Measurements from ENCODE around the gene LRG1. TPM values are rescaled to one million over a fixed set of nuclear protein-coding genes. Genes with fewer than 3 reads are reported as not detected.

The LRG1 gene
- total and polyA plus RNA-seq, 2 experiments from 2014 or later, result 0.21 to 0.45 TPM

DNA sequence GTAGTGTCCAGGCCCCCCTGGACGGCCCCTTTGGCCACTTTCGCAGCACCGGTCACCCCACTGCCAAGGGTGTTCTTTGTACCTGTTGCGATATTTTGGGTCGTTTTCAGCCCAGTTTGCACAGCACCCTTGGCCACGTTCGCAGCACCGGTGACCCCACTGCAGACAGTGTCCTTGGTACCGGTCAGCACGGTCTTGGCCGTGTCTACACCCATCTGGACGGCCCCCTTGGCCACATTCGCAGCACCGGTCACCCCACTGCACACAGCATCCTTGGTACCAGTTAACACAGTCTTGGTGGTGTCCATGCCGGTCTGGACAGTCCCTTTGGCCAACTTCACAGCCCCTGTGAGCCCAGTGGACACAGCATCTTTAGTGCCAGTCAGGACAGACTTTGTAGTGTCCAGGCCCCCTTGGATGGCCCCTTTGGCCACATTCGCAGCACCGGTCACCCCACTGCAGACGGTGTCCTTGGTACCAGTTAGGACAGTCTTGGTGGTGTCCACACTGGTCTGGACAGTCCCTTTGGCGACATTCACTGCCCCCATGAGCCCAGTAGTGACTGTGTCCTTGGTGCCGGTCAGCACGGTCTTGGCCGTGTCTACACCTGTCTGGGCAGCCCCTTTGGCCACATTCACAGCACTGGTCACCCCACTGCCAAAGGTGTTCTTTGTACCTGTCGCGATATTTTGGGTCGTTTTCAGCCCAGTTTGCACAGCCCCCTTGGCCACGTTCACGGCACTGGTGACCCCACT, 28.4 kb downstream of the LRG1 start (continued):
- no peak for TF ChIP-seq ETS1 (IDR thresholded peaks at IDR 0.05)
- TF ChIP-seq POLR2AphosphoS5 (IDR thresholded peaks at IDR 0.05; ENCODE audit: low read depth), result no peak

DNA sequence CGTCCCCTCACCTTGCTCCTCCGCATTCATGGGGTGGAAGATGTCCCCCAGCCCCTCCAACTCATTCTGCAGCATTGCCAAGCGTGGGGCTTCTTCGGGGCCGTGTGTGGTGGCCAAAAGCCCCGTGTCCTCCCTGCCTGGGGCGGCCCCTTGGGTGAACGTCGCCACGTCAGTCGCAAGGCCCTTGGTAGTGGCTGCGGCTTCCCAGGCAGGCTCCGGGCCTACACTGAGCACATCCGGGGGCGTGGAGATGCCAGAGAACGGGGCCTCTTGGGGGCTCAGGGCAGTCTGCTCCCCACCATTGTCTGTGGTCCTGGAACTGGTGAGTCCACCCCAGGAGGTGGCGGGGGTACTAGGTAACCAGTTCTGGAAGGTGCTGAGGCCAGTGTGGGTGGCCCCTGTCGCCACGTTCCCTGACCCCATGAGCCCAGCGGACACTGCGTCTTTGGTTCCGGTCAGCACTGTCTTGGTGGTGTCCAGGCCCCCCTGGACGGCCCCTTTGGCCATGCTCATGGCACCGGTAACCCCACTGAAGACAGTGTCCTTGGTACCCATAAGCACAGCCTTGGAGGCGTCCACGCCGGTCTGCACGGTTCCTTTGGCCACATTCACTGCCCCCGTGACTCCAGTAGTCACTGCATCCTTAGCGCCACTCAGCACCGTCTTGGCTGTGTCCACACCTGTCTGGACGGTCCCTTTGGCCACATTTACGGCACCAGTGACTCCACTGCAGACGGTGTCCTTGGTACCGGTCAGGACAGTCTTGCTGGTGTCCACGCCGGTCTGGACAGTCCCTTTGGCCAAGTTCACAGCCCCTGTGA, 29.2 kb downstream of the LRG1 start:
- Histone ChIP-seq H3F3A (replicated peaks; ENCODE audit: low read depth) (no peaks in the 10 kb centered on the region), H3K4me1 (ENCODE audit: insufficient read depth) (no peaks in the 10 kb centered on the region), H3K9me2 (ENCODE audit: insufficient read depth) (no peaks in the 10 kb centered on the region), H3K27me3 (ENCODE audit: insufficient read depth) (peaks cover 45% of the 10 kb centered on the region; the same call in 1 of the 2 replicates), H3K27ac (ENCODE audit: low read depth) (no peak overlapping the region), H3K4me2 (no peak overlapping the region), H2AFZ (no peak overlapping the region), H3K36me3 (ENCODE audit: insufficient read depth) (no peaks in the 10 kb centered on the region), H3K79me2 (replicated peaks; ENCODE audit: insufficient read depth) (no peaks in the 10 kb centered on the region), H4K20me1 (replicated peaks; ENCODE audit: insufficient read depth) (no peaks in the 10 kb centered on the region; the same call in none of the 2 replicates), H3K4me3 (no peak overlapping the region)
- Mint-ChIP-seq H3K9me3 (no peaks in the 10 kb centered on the region; the same call in 2 of the 3 replicates), H3K4me1 (no peaks in the 10 kb centered on the region), H3K27ac (no peak overlapping the region), H3K4me3 (no peak overlapping the region), H3K36me3 (ENCODE audit: low read depth) (peaks cover 5% of the 10 kb centered on the region), H3K27me3 (ENCODE audit: insufficient read depth, low read depth, poor library complexity) (peaks cover 37% of the 10 kb centered on the region)
- ATAC-seq (peak; percentile 19), DNase-seq (ENCODE audit: low spot score) (no peak)
- TF ChIP-seq ZNF462 (CRISPR knock-in tag; IDR thresholded peaks at IDR 0.05) (no peak), EZH2phosphoT487 (IDR thresholded peaks at IDR 0.05; ENCODE audit: unreplicated experiment) (no peak), NANOG (IDR thresholded peaks at IDR 0.05; ENCODE audit: borderline replicate concordance) (no peak), ZNF331 (CRISPR knock-in tag; IDR thresholded peaks at IDR 0.05; ENCODE audit: low read depth) (no peak), JUNB (IDR thresholded peaks at IDR 0.05; ENCODE audit: unreplicated experiment) (no peak), EZH2 (IDR thresholded peaks at IDR 0.05; ENCODE audit: low read depth, unreplicated experiment) (no peak), ETS1 (IDR thresholded peaks at IDR 0.05) (no peak)
- TF ChIP-seq, protein P1, sequence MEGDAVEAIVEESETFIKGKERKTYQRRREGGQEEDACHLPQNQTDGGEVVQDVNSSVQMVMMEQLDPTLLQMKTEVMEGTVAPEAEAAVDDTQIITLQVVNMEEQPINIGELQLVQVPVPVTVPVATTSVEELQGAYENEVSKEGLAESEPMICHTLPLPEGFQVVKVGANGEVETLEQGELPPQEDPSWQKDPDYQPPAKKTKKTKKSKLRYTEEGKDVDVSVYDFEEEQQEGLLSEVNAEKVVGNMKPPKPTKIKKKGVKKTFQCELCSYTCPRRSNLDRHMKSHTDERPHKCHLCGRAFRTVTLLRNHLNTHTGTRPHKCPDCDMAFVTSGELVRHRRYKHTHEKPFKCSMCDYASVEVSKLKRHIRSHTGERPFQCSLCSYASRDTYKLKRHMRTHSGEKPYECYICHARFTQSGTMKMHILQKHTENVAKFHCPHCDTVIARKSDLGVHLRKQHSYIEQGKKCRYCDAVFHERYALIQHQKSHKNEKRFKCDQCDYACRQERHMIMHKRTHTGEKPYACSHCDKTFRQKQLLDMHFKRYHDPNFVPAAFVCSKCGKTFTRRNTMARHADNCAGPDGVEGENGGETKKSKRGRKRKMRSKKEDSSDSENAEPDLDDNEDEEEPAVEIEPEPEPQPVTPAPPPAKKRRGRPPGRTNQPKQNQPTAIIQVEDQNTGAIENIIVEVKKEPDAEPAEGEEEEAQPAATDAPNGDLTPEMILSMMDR (conservative IDR thresholded peaks at IDR 0.05; ENCODE audit: low read depth in 2 of 2), result no peak

All from GM23338 (cell line).